Prostate gland (tissue), 2 donors: ENCODE data around the gene JAKMIP2.

Experiments used
- POLR2AphosphoS5 ChIP-seq: sonication (generic); formaldehyde crosslinking; IDR thresholded peaks from one replicate; pipeline ENCODE4 v1.6.1; 2017; ENCODE audit warnings: antibody characterized with exemption
- TF ChIP-seq, protein P1 (sequence below), 4 experiments: fragments of 200-600 bp in 2 of 4; fragments of 450-650 bp in 2 of 4; sonication (generic) in 2 of 4; IDR thresholded peaks; 1 replicate in 3 of 4; 2 replicates in 1 of 4; pipeline ENCODE4 v1.5.1; 2016 to 2019; ENCODE audit warnings: antibody characterized with exemption in 4 of 4, mild to moderate bottlenecking in 2 of 4, moderate library complexity in 2 of 4

DNA sequence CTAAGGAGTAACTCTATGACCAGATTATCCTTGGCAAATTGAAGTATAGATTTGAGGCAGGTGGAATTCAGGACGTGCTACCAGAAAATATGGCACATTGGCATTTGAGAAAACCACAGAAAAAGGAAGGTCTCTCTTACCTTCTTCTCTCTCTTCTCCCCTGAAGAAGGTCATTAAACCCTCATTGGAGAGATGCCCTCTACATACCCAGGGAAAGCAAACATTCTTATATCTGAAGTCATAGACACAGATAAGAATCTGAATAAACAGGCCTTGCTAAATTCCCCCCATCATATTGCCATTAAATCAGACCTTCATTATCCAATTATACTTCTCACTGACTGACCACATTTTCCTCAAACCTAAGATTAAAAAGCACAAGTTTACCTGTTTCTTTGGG is 31.2 kb upstream of the JAKMIP2 start:
- no peak for TF ChIP-seq POLR2AphosphoS5
- TF ChIP-seq, protein P1, sequence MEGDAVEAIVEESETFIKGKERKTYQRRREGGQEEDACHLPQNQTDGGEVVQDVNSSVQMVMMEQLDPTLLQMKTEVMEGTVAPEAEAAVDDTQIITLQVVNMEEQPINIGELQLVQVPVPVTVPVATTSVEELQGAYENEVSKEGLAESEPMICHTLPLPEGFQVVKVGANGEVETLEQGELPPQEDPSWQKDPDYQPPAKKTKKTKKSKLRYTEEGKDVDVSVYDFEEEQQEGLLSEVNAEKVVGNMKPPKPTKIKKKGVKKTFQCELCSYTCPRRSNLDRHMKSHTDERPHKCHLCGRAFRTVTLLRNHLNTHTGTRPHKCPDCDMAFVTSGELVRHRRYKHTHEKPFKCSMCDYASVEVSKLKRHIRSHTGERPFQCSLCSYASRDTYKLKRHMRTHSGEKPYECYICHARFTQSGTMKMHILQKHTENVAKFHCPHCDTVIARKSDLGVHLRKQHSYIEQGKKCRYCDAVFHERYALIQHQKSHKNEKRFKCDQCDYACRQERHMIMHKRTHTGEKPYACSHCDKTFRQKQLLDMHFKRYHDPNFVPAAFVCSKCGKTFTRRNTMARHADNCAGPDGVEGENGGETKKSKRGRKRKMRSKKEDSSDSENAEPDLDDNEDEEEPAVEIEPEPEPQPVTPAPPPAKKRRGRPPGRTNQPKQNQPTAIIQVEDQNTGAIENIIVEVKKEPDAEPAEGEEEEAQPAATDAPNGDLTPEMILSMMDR (IDR thresholded peaks at IDR 0.05), result no peak
